Lower leg skin (tissue), 3 donors: Measurements from ENCODE around the gene MRPL11.

Experiments used
- POLR2A ChIP-seq, 2 donors: fragments of 450-650 bp; IDR thresholded peaks; one replicate each; pipeline ENCODE4 v1.6.1; 2016 to 2017; ENCODE audit warnings: antibody characterized with exemption in 2 of 2, mild to moderate bottlenecking in 1 of 2, moderate library complexity in 1 of 2
- TF ChIP-seq, protein P1 (sequence below), 3 donors: fragments of 450-650 bp; IDR thresholded peaks; one replicate each; pipeline ENCODE4 v1.5.1; 2016; ENCODE audit warnings: antibody characterized with exemption in 3 of 3, mild to moderate bottlenecking in 3 of 3, moderate library complexity in 2 of 3

GRCh38 chr11:66414120-66414934 is 24.3 kb downstream of the MRPL11 start:
- TF ChIP-seq, protein P1, sequence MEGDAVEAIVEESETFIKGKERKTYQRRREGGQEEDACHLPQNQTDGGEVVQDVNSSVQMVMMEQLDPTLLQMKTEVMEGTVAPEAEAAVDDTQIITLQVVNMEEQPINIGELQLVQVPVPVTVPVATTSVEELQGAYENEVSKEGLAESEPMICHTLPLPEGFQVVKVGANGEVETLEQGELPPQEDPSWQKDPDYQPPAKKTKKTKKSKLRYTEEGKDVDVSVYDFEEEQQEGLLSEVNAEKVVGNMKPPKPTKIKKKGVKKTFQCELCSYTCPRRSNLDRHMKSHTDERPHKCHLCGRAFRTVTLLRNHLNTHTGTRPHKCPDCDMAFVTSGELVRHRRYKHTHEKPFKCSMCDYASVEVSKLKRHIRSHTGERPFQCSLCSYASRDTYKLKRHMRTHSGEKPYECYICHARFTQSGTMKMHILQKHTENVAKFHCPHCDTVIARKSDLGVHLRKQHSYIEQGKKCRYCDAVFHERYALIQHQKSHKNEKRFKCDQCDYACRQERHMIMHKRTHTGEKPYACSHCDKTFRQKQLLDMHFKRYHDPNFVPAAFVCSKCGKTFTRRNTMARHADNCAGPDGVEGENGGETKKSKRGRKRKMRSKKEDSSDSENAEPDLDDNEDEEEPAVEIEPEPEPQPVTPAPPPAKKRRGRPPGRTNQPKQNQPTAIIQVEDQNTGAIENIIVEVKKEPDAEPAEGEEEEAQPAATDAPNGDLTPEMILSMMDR (IDR thresholded peaks at IDR 0.05) = no peak
- no peak for TF ChIP-seq POLR2A (IDR thresholded peaks at IDR 0.05)
